A673 (cell line): Measurements from ENCODE around the gene MAEL. TPM values are rescaled to one million over a fixed set of nuclear protein-coding genes. Genes with fewer than 3 reads are reported as not detected.
"Not testable (repeated sequence)": the region's sequence is repeated elsewhere in the genome, so short reads cannot be mapped to it uniquely, and the experiment has no call there.

Source experiments
- BruUV-seq: library from RNA; stranded (reverse); fragments of 400-500 nt; replicated peaks from 2 replicates; lab custom pipeline; 2021; lab: Mats Ljungman, UMichigan
- CTCF ChIA-PET: fragments of 300-600 bp; sonication (Branson Sonifier 250); formaldehyde crosslinking; loops from one replicate; lab custom pipeline; 2022; ENCODE audit warnings: antibody characterized with exemption; lab: Charles Lee
- POLR2A ChIA-PET: fragments of 300-600 bp; sonication (Branson Sonifier 250); formaldehyde crosslinking; loops from one replicate; lab custom pipeline; 2022; ENCODE audit warnings: antibody characterized with exemption; ENCODE audit not compliant: low non-redundant PET; lab: Charles Lee
- DNase-seq: peaks from one replicate; pipeline ENCODE4 v3.0.0-alpha.2; 2015; ENCODE audit warnings: low spot score
- H3K27ac ChIP-seq: fragments of 200-600 bp; sonication (generic); 2 replicates; pipeline ENCODE4 v1.5.1; 2016; ENCODE audit warnings: mixed run types, low read depth, mild to moderate bottlenecking, mixed read lengths, antibody characterized with exemption, low read length; ENCODE audit not compliant: poor library complexity, severe bottlenecking
- H3K27me3 ChIP-seq: fragments of 200-600 bp; sonication (generic); replicated peaks from 2 replicates; pipeline ENCODE4 v1.6.1; 2017; ENCODE audit warnings: mixed run types, low read depth, mild to moderate bottlenecking, mixed read lengths, antibody characterized with exemption, low read length; ENCODE audit not compliant: insufficient read depth, poor library complexity
- H3K36me3 ChIP-seq: fragments of 200-600 bp; sonication (generic); 2 replicates; pipeline ENCODE4 v1.6.1; 2016; ENCODE audit warnings: mixed run types, mild to moderate bottlenecking, mixed read lengths, antibody characterized with exemption, low read length; ENCODE audit not compliant: insufficient read depth, poor library complexity, severe bottlenecking
- H3K4me1 ChIP-seq: fragments of 200-600 bp; sonication (generic); 2 replicates; pipeline ENCODE4 v1.6.1; 2017; ENCODE audit warnings: mixed run types, mild to moderate bottlenecking, mixed read lengths, antibody characterized with exemption, low read length; ENCODE audit not compliant: insufficient read depth, poor library complexity, severe bottlenecking
- H3K4me3 ChIP-seq: fragments of 200-600 bp; sonication (generic); 2 replicates; pipeline ENCODE4 v1.5.1; 2016; ENCODE audit warnings: low read depth, mixed run types, mild to moderate bottlenecking, mixed read lengths, low read length; ENCODE audit not compliant: poor library complexity, severe bottlenecking
- H3K9me3 ChIP-seq: fragments of 200-600 bp; sonication (generic); 2 replicates; pipeline ENCODE4 v1.6.1; 2016; ENCODE audit warnings: mixed run types, low read depth, mild to moderate bottlenecking, mixed read lengths, antibody characterized with exemption, low read length; ENCODE audit not compliant: poor library complexity, severe bottlenecking
- CTCF ChIP-seq: fragments of 300-800, 200-600 bp; sonication (generic); conservative IDR thresholded peaks from 2 replicates; pipeline ENCODE4 v1.5.1; 2017; ENCODE audit warnings: low read depth, mild to moderate bottlenecking, antibody characterized with exemption, low read length, moderate library complexity, mixed read lengths
- EZH2 ChIP-seq: fragments of 200-600 bp; sonication (generic); IDR thresholded peaks from 2 replicates; pipeline ENCODE4 v1.6.1; 2017; ENCODE audit warnings: borderline replicate concordance, low read depth, mild to moderate bottlenecking, mixed read lengths, antibody characterized with exemption, low read length; ENCODE audit not compliant: poor library complexity, severe bottlenecking
- intact Hi-C: fragments of 100-400 bp; cut with micrococcal nuclease; formaldehyde crosslinking; loops from one replicate; pipeline ENCODE4 v1.10.0; 2022; ENCODE audit not compliant: unreplicated experiment
- total RNA-seq: library from RNA; stranded (reverse); gene quantifications from 2 replicates; pipeline ENCODE4 v1.2.3, GENCODE V29; 2021

The MAEL gene
- total RNA-seq, 1 experiment from 2014 or later, result not detected

GRCh38 chr1:167013108-167013929 is 24.2 kb downstream of the MAEL start:
- intact Hi-C loops, result no loop called here
- CTCF ChIA-PET, result no interaction called here

GRCh38 chr1:167016100-167016750 is 27.1 kb downstream of the MAEL start:
- no peak for DNase-seq
- H3K27me3 ChIP-seq, result peaks cover 30% of the 10 kb centered on the region
- no peaks in the 10 kb centered on the region for H3K36me3 ChIP-seq
- TF ChIP-seq EZH2 (no peak), CTCF (no peak)
- intact Hi-C loops, result no loop called here
- H3K4me1 ChIP-seq, result no peaks in the 10 kb centered on the region
- H3K27ac ChIP-seq, result no peak overlapping the region
- ChIA-PET POLR2A (no interaction called here), CTCF (no interaction called here)
- no TSS peak for BruUV-seq
- H3K9me3 ChIP-seq, result no peaks in the 10 kb centered on the region
- no peak overlapping the region for H3K4me3 ChIP-seq

More at GRCh38 chr1:167013108-167013929, 24.2 kb downstream of the MAEL start:
- Histone ChIP-seq H3K27ac (no peak overlapping the region), H3K27me3 (peaks cover 56% of the 10 kb centered on the region), H3K4me3 (no peak overlapping the region), H3K4me1 (no peaks in the 10 kb centered on the region), H3K9me3 (no peaks in the 10 kb centered on the region), H3K36me3 (no peaks in the 10 kb centered on the region)
- no peak for DNase-seq
- no TSS peak for BruUV-seq
- POLR2A ChIA-PET, result no interaction called here
- TF ChIP-seq CTCF (no peak), EZH2 (no peak)

- BruUV-seq, result no TSS peak
- no peaks in the 10 kb centered on the region for H3K36me3 ChIP-seq
- H3K4me1 ChIP-seq, result no peaks in the 10 kb centered on the region
- peaks cover 14% of the 10 kb centered on the region for H3K27me3 ChIP-seq
- ChIA-PET CTCF (no interaction called here), POLR2A (no interaction called here)
- TF ChIP-seq EZH2 (no peak), CTCF (no peak)
- DNase-seq, result no peak
- H3K4me3 ChIP-seq, result no peak overlapping the region
- H3K27ac ChIP-seq, result no peak overlapping the region
- intact Hi-C loops, result no loop called here
- no peaks in the 10 kb centered on the region for H3K9me3 ChIP-seq
Observed at GRCh38 chr1:167022384-167022783, 33.3 kb downstream of the MAEL start.

- H3K27me3 ChIP-seq, result peaks cover 63% of the 10 kb centered on the region
- intact Hi-C loops, H3K4me1 ChIP-seq, POLR2A ChIA-PET, H3K4me3 ChIP-seq, H3K27ac ChIP-seq, CTCF ChIA-PET, H3K36me3 ChIP-seq, BruUV-seq, H3K9me3 ChIP-seq, DNase-seq: not testable (repeated sequence)
Observed at GRCh38 chr1:167029553-167029952, 40.5 kb downstream of the MAEL start.
